Esophagus squamous epithelium (tissue), 5 donors: Measurements from ENCODE around the gene ULK4. TPM values are rescaled to one million over a fixed set of nuclear protein-coding genes. Genes with fewer than 3 reads are reported as not detected.

ENCODE experiments used
- DNase-seq: peaks from one replicate; lab custom pipeline; 2025; lab: John Stamatoyannopoulos, UW
- H3K27ac ChIP-seq, 4 donors: fragments of 200-600 bp; sonication (generic); one replicate each; pipeline ENCODE4 v1.5.1; 2016 to 2019; ENCODE audit warnings: mild to moderate bottlenecking in 1 of 4
- H3K27me3 ChIP-seq, 4 donors: fragments of 200-600 bp; sonication (generic); 1 replicate in 3 of 4; 2 replicates in 1 of 4; pipeline versions ENCODE4 v1.5.1 to v1.6.0; 2017 to 2021; ENCODE audit warnings: antibody characterized with exemption in 1 of 4
- H3K36me3 ChIP-seq, 3 donors: fragments of 200-600 bp; sonication (generic); one replicate each; pipeline ENCODE4 v1.5.1; 2016 to 2019
- H3K4me1 ChIP-seq, 3 donors: fragments of 200-600 bp; sonication (generic); one replicate each; pipeline ENCODE4 v1.5.1; 2017 to 2019
- H3K4me3 ChIP-seq, 4 donors: fragments of 200-600 bp; sonication (generic); 1 replicate in 3 of 4; 2 replicates in 1 of 4; pipeline ENCODE4 v1.5.1; 2016 to 2019; ENCODE audit warnings: mild to moderate bottlenecking in 2 of 4, moderate library complexity in 1 of 4
- H3K9me3 ChIP-seq, 3 donors: fragments of 200-600 bp; sonication (generic); one replicate each; pipeline ENCODE4 v1.5.1; 2016 to 2019
- CTCF ChIP-seq, 6 experiments: fragments of 450-650 bp in 4 of 6; fragments of 200-600 bp in 2 of 6; sonication (generic) in 2 of 6; IDR thresholded peaks; one replicate each; pipeline ENCODE4 v1.5.1; 2016 to 2019; ENCODE audit warnings: antibody characterized with exemption in 6 of 6, mild to moderate bottlenecking in 4 of 6, moderate library complexity in 4 of 6
- POLR2A ChIP-seq, 4 donors: fragments of 450-650 bp; IDR thresholded peaks; one replicate each; pipeline ENCODE4 v1.6.1; 2017; ENCODE audit warnings: antibody characterized with exemption in 4 of 4, mild to moderate bottlenecking in 4 of 4, moderate library complexity in 3 of 4
- WGBS, 2 donors: methylation state at CpG; one replicate each; pipeline ENCODE4 v1.1.5; 2018; 5-methylcytosine and 5-hydroxymethylcytosine counted together
- intact Hi-C: fragments of 100-400 bp; cut with DNase I; formaldehyde crosslinking; loops from one replicate; pipeline ENCODE4 v1.15.0; 2022
- total RNA-seq, 4 donors: library from RNA; depleted of rRNA; stranded (reverse); fragments of >200 nt; gene quantifications; one replicate each; pipeline ENCODE4 v1.1.0, GENCODE V29; 2016
- donor health status: DM: yes; HTN: yes; CAD: no.

ULK4 gene
- total RNA-seq, 4 donors from 2014 or later: 2.2 to 11.4 (median 7.9) TPM

GRCh38 chr3:41301548-41301947 is 660.4 kb downstream of the ULK4 start:
- Histone ChIP-seq H3K9me3 (no peaks in the 10 kb centered on the region), H3K4me3 (no peak overlapping the region), H3K27me3 (no peaks in the 10 kb centered on the region), H3K27ac (no peak overlapping the region), H3K4me1 (peaks cover 0 to 4% (median 3%) of the 10 kb centered on the region in 3 donors), H3K36me3 (no peaks in the 10 kb centered on the region)
- no peak for TF ChIP-seq POLR2A (IDR thresholded peaks at IDR 0.05)
- TF ChIP-seq CTCF (IDR thresholded peaks at IDR 0.05): no peak
- DNase-seq: no peak
- 87 to 88% methylated on average over 3 of the region's 3 CpGs for WGBS, 2 donors
- intact Hi-C loops: no loop called here

DNA sequence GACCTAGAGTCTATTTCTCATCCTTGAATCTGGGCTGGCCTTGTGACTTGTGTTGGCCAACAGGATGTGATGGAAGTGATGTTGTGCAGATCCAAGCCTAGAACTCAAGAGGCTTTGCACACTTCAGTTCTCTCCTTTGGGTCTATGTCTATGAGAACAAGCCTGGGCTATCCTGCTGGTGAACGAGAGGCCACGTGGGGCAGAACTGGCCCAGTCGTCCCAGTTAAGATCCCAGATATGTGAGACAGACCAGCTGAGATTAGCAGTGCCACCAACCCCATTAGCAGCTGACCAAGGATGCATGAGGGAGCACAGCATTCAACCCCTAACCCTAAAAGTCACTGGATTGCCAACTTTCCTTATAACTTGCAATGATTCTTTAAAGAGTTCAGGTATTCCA is 662.9 kb downstream of the ULK4 start:
- Histone ChIP-seq H3K4me1 (no peaks in the 10 kb centered on the region), H3K36me3 (no peaks in the 10 kb centered on the region), H3K9me3 (no peaks in the 10 kb centered on the region), H3K27me3 (no peaks in the 10 kb centered on the region), H3K4me3 (no peak overlapping the region), H3K27ac (no peak overlapping the region)
- DNase-seq: no peak
- WGBS, 2 donors: 96% methylated on average over 3 of the region's 3 CpGs; no CpG with 5 or more reads in 1 of the 2 donors
- intact Hi-C loops: no loop called here
- TF ChIP-seq POLR2A (IDR thresholded peaks at IDR 0.05): no peak

GRCh38 chr3:41297750-41298149 is 664.2 kb downstream of the ULK4 start:
- Histone ChIP-seq H3K27ac (no peak overlapping the region), H3K27me3 (no peaks in the 10 kb centered on the region), H3K4me3 (no peak overlapping the region), H3K9me3 (no peaks in the 10 kb centered on the region), H3K36me3 (no peaks in the 10 kb centered on the region), H3K4me1 (no peaks in the 10 kb centered on the region)
- intact Hi-C loops: no loop called here
- TF ChIP-seq POLR2A (IDR thresholded peaks at IDR 0.05): no peak
- no peak for DNase-seq
- WGBS, 2 donors: 64 to 81% methylated on average over 1 of the region's 1 CpG

DNA sequence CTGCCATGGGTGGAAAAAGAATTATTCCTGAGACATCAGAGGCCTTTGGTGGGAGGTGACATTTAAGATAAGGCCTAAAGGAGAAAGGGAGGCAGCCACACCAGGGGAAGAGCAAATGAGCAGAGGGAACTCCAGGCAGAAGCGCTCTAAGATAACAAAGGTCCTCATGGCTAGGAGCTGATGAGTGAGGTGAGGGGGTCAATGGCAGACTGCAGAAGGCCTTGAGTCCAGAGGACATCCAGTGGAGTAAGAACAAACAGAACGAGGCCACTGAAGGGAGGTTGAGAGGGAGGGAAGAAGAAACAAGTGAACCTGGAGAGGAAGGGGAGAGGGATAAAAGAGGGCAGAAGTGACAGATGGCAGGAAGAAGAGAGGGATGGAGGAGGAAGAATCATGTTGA is 665.3 kb downstream of the ULK4 start:
- no peaks in the 10 kb centered on the region for H3K27me3 ChIP-seq
- H3K4me1 ChIP-seq: no peaks in the 10 kb centered on the region
- no peak for DNase-seq
- no peaks in the 10 kb centered on the region for H3K36me3 ChIP-seq
- no peak for TF ChIP-seq CTCF (IDR thresholded peaks at IDR 0.05)
- no peak for TF ChIP-seq POLR2A (IDR thresholded peaks at IDR 0.05)
- no peaks in the 10 kb centered on the region for H3K9me3 ChIP-seq
- no peak overlapping the region for H3K27ac ChIP-seq
- 91 to 95% methylated on average over 2 of the region's 2 CpGs for WGBS, 2 donors
- intact Hi-C loops: no loop called here
- no peak overlapping the region for H3K4me3 ChIP-seq

- intact Hi-C loops: no loop called here
- TF ChIP-seq POLR2A (IDR thresholded peaks at IDR 0.05) (no peak), CTCF (IDR thresholded peaks at IDR 0.05) (no peak)
- Histone ChIP-seq H3K9me3 (no peaks in the 10 kb centered on the region), H3K36me3 (no peaks in the 10 kb centered on the region), H3K27ac (no peak overlapping the region), H3K27me3 (no peaks in the 10 kb centered on the region), H3K4me1 (no peaks in the 10 kb centered on the region), H3K4me3 (no peak overlapping the region)
- no peak for DNase-seq
- WGBS, 2 donors: 67 to 90% methylated on average over 3 of the region's 3 CpGs
These were observed 666.2 kb downstream of the ULK4 start for GRCh38 chr3:41295740-41296139.

DNA sequence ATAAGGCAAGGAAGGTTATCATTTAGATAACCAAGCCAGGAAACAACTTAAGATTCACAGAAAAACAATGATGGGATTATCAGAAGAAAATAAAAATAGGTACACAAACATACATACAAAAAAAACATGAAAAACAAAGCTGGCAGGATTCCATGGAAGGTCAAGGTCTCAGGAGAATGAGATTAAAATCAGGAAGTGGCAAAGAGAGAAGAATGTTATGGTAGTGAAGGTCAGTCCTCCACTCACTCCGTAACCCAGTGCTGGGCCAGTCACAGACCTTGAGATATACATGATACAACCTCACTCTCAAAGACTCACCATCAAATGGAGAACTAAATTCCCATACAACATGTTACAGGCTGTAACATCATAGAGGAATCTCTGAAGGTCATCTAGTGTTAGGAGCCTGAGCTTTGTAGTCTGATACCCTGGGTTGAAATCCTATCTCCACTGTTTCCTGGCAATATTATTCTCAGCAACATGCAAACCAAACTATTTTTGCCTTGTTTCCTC is 668.7 kb downstream of the ULK4 start:
- H3K36me3 ChIP-seq: no peaks in the 10 kb centered on the region
- intact Hi-C loops: no loop called here
- DNase-seq: no peak
- H3K27me3 ChIP-seq: no peaks in the 10 kb centered on the region
- H3K4me1 ChIP-seq: no peaks in the 10 kb centered on the region
- H3K4me3 ChIP-seq: no peak overlapping the region
- no peaks in the 10 kb centered on the region for H3K9me3 ChIP-seq
- 17 to 78% methylated on average over 1 of the region's 1 CpG for WGBS, 2 donors
- no peak overlapping the region for H3K27ac ChIP-seq
- TF ChIP-seq POLR2A (IDR thresholded peaks at IDR 0.05) (no peak), CTCF (IDR thresholded peaks at IDR 0.05) (no peak)
